Stimulated activated CD4-positive, alpha-beta T cell treated with anti-CD3 and anti-CD28 coated beads, Interleukin-1b, Interleukin-23, amount 100 ng/mL, for 1 hour (primary cell): ENCODE data around the gene GALNT9.

Experiments used
- DNase-seq, 2 donors: peaks; one replicate each; pipeline ENCODE4 v3.0.0-alpha.2; 2020; ENCODE audit warnings: low read depth in 2 of 2

The GALNT9 gene

GRCh38 chr12:132344181-132344580 is 14.8 kb upstream of the GALNT9 start:
- DNase-seq, result no peak

DNA sequence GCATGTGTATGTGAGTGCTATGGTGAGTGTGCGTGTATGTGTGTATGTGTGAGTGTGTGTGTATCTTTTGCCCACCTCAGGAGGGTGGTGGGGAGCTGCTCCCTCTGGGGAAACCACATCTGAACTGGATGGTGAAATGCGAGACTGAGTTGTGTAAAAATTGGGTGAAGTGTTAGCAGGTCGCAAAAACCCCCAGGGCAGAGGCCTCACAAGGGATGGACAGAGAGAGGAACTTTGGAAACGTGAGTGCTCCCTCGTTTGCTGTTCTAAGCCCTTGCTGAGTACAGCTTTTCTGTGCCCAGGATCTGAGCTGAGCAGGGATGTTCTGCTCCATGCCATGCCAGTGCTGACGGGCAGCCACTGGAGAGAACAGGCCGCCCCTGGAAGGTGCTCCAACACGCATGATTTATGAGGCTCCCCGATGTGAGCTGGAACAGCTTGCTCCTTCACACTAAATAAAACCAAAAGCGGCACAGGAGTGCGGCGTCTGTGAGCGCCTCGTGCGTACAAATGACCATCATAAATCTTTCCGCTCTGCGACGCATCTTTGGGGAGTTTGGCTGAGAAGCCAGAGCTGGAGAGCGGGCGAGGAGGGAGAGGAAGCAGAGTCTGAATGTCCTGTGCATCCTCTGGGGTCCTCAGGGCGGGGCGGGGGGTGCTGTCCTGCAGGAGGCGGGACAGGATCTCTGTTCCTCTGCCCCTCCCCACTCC is 14.1 kb upstream of the GALNT9 start:
- no peak for DNase-seq

- DNase-seq, result no peak
Measured at GRCh38 chr12:132342251-132343227, 13.2 kb upstream of the GALNT9 start.

- DNase-seq, result no peak
Measured at GRCh38 chr12:132341318-132342050, 12.1 kb upstream of the GALNT9 start.

- no peak for DNase-seq
Measured at GRCh38 chr12:132340266-132341035, 11.1 kb upstream of the GALNT9 start.

- DNase-seq, result no peak
Measured at GRCh38 chr12:132339856-132340255, 10.5 kb upstream of the GALNT9 start.

GRCh38 chr12:132338781-132339180 is 9.4 kb upstream of the GALNT9 start:
- no peak for DNase-seq

GRCh38 chr12:132338311-132338710 is 8.9 kb upstream of the GALNT9 start:
- DNase-seq, result no peak

GRCh38 chr12:132337557-132337956 is 8.2 kb upstream of the GALNT9 start:
- DNase-seq, result no peak

- no peak for DNase-seq
Measured at GRCh38 chr12:132336451-132337413, 7.3 kb upstream of the GALNT9 start.

GRCh38 chr12:132335179-132335756 is 5.9 kb upstream of the GALNT9 start:
- DNase-seq, result no peak

DNA sequence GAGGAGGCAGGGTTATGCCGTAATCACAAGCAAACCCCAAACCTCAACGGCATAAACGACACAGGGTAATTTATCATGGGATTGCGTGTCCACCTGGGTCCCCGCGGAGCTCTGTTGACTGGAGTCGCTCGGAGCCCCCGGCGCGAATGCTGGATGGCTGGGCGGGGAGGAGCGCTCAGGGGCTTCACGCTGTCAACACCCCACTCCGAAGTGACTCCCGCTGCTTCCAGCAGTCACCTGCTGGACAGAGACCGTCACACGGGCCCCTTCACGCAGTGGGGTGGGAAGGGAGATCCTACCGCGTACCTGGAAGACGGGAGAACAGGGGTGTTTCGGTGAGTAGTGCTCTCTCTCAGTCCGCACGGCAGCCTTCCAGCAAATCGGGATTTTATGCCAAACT is 4.4 kb upstream of the GALNT9 start:
- no peak for DNase-seq

DNA sequence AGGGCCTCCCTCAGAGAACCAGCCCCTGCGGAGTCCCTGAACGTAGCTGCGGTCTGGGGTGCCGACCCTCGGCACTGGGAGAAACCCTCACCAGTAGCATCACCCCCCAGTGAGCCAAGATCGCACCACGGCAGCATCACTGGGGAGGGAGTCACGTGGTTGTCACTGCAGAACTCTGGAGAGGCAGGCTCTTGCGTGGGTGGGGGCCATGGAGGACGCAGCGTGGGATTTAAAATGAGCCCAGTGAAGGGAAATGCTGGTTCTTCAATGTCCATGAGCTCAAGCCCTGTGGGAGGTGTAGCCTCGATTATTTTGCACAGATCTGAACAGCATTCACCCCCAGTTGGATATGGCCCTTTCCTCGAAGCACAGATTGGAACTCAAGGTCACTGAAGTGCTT is 3.9 kb upstream of the GALNT9 start:
- no peak for DNase-seq

- DNase-seq, result no peak
Measured at GRCh38 chr12:132330549-132330881, 1.1 kb upstream of the GALNT9 start.

GRCh38 chr12:132329720-132330548 is 545 bp upstream of the GALNT9 start:
- no peak for DNase-seq

DNA sequence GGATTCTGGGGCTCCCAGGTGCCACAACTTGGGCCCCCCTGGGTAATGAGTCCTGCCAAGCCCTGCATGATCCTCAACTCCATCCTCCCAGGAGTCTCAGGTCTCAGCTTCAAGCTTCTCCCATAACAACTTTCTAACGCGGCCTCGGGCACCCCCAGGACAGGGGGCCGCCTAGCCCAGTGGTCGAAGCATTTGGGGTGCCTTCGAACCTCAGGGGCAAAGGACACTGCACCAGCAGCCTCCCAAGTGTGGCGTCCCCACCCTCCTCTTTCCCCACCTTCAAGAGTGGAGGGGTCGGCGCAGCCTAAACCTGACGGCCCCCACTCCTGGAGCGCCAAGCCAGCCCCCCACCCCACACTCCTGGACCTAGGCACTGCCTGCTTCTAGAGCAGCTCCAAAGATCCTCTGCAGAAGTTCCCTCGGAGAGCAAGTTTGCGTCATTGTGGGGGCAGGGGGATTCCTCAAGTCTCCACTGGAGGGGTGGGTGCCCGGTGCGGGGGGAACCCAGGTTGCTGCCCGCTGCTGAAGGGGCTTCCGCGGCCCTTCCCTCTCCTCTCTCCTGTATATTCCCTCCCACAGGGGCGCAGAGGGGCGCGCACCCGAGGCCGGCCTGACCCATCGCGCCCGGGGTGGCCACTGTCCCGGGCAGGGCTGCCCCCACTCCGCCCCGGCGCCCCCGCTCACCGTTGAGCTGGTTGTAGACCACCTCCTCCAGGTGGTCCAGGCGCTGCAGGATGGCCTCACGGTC is 933 bp downstream of the GALNT9 start:
- no peak for DNase-seq

DNA sequence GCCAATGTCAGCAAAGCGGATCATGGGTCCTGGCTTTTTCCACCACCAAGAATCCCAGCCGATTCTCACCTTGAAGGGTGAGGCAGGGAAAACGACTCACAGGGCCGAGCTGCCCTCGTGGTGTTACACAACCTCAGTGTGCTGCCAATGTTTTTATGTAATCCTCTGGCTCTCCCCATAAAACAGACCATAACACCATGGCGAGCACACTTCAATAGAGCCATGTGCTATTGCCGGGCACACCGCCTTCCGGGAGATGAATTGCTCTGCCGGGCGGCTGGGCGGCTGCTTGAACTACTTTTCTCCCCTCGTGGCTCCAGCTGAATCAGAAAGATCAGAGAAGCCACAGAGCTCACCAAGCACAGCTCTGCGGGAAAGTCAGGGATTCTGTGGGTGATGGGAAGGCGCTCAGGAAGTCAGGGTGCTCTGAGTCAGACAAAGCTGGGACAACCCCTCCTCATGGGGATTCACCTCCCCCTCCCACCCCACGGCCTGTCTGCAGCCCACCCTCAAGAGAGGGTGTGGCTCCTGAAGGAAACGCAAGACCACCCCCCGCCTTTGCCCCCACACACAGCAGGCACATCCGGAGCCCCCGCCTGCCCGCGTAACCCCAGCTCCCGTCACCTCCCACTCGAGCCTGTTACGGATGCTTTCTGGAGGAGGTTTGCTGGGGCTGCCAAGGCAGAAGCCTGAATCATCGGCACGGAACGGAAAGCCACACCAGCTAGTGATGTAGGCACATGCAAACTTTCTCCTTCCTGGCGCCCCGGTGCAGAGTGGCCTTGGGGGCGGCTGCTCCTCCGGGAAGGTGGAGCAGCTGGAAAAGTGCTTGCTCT is 1.8 kb downstream of the GALNT9 start:
- peak in 1 of 2 donors; percentile 30 for DNase-seq

- no peak for DNase-seq
Measured at GRCh38 chr12:132326646-132327045, 2.7 kb downstream of the GALNT9 start.
